Activated CD4-positive, alpha-beta T cell treated with anti-CD3 and anti-CD28 coated beads, Interleukin-2, amount 50 U/mL, for 16 hours (primary cell): Measurements from ENCODE around the gene STOM.
"Not testable (repeated sequence)": the region's sequence is repeated elsewhere in the genome, so short reads cannot be mapped to it uniquely, and the experiment has no call there.

ENCODE experiments used
- DNase-seq: peaks from one replicate; pipeline ENCODE4 v3.0.0-alpha.2; 2020

The STOM gene

GRCh38 chr9:121298689-121299466 is 71.2 kb downstream of the STOM start:
- DNase-seq: no peak

GRCh38 chr9:121298016-121298538 is 72.0 kb downstream of the STOM start:
- DNase-seq: no peak

GRCh38 chr9:121297389-121297788 is 72.7 kb downstream of the STOM start:
- DNase-seq: no peak

GRCh38 chr9:121296213-121297127 is 73.6 kb downstream of the STOM start:
- no peak for DNase-seq

- DNase-seq: no peak
Measured at GRCh38 chr9:121295662-121296191, 74.3 kb downstream of the STOM start.

- DNase-seq: no peak
Measured at GRCh38 chr9:121294866-121295661, 75.0 kb downstream of the STOM start.

- no peak for DNase-seq
Measured at GRCh38 chr9:121294151-121294743, 75.8 kb downstream of the STOM start.

- no peak for DNase-seq
Measured at GRCh38 chr9:121292801-121293241, 77.2 kb downstream of the STOM start.

- no peak for DNase-seq
Measured at GRCh38 chr9:121292051-121292450, 78.0 kb downstream of the STOM start.

- not testable (repeated sequence) for DNase-seq
Measured at GRCh38 chr9:121291536-121291935, 78.5 kb downstream of the STOM start.

GRCh38 chr9:121289772-121290370 is 80.2 kb downstream of the STOM start:
- no peak for DNase-seq

GRCh38 chr9:121289026-121289771 is 80.9 kb downstream of the STOM start:
- DNase-seq: no peak
